H54 (cell line): Measurements from ENCODE around the gene RBX1.
A peak's percentile ranks its signal among the peaks of the same experiment; 100 is the strongest.
"Not testable (repeated sequence)": the region's sequence is repeated elsewhere in the genome, so short reads cannot be mapped to it uniquely, and the experiment has no call there.

Source experiments
- DNase-seq: peaks from one replicate; pipeline ENCODE4 v3.0.0; 2011; ENCODE audit warnings: low spot score, mixed read lengths; ENCODE audit not compliant: insufficient read length
- FAIRE-seq: peaks from 3 replicates; lab custom pipeline; 2011; peaks lifted over from hg19 to GRCh38; lab: Jason Lieb, UNC
- POLR2A ChIP-seq: IDR thresholded peaks from 2 replicates; pipeline ENCODE4 v1.6.1; 2011; ENCODE audit warnings: low read depth, mild to moderate bottlenecking, low read length

RBX1 gene

GRCh38 chr22:40950962-40951794, at the start of gene RBX1:
TSS of gene RBX1 (plus strand) at chr22:40951378. CDS start at chr22:40951399, 21 bp downstream.
- DNase-seq (peak; percentile 82), FAIRE-seq (peak; percentile 11)
- peak; percentile 81 for TF ChIP-seq POLR2A

- TF ChIP-seq POLR2A = no peak
- no peak for FAIRE-seq
- DNase-seq = no peak
Observed at GRCh38 chr22:40904101-40904500, 47.1 kb upstream of the RBX1 start.

GRCh38 chr22:40908895-40909294, 42.3 kb upstream of the RBX1 start:
- no peak for DNase-seq
- TF ChIP-seq POLR2A = no peak
- FAIRE-seq = no peak

GRCh38 chr22:40911772-40912171, 39.4 kb upstream of the RBX1 start:
- TF ChIP-seq POLR2A = no peak
- DNase-seq = no peak
- no peak for FAIRE-seq

- FAIRE-seq, DNase-seq: not testable (repeated sequence)
Observed at GRCh38 chr22:40912987-40913386, 38.2 kb upstream of the RBX1 start.

- no peak for FAIRE-seq
- DNase-seq = no peak
- TF ChIP-seq POLR2A = no peak
Observed at GRCh38 chr22:40919446-40919845, 31.7 kb upstream of the RBX1 start.

GRCh38 chr22:40920526-40920925, 30.7 kb upstream of the RBX1 start:
- DNase-seq (no peak), FAIRE-seq (no peak)
- TF ChIP-seq POLR2A = no peak

GRCh38 chr22:40922484-40923303, 28.5 kb upstream of the RBX1 start:
- DNase-seq (peak; percentile 12), FAIRE-seq (no peak)
- TF ChIP-seq POLR2A = no peak

GRCh38 chr22:40928657-40929056, 22.5 kb upstream of the RBX1 start:
- FAIRE-seq (no peak), DNase-seq (no peak)
- TF ChIP-seq POLR2A = no peak

- TF ChIP-seq POLR2A = no peak
- no peak for DNase-seq
- FAIRE-seq = no peak
Observed at GRCh38 chr22:40932396-40932795, 18.8 kb upstream of the RBX1 start.

GRCh38 chr22:40939202-40939601, 12.0 kb upstream of the RBX1 start:
- DNase-seq = no peak
- FAIRE-seq = no peak
- no peak for TF ChIP-seq POLR2A

- no peak for DNase-seq
- no peak for FAIRE-seq
- TF ChIP-seq POLR2A = no peak
Observed at GRCh38 chr22:40951795-40952605, 822 bp downstream of the RBX1 start.

- DNase-seq (no peak), FAIRE-seq (no peak)
- no peak for TF ChIP-seq POLR2A
Observed at GRCh38 chr22:40953471-40953870, 2.3 kb downstream of the RBX1 start.
